GM19438 (cell line): ENCODE data around the gene MARCHF7.
A peak's percentile ranks its signal among the peaks of the same experiment; 100 is the strongest.
"Not testable (repeated sequence)": the region's sequence is repeated elsewhere in the genome, so short reads cannot be mapped to it uniquely, and the experiment has no call there.

Source experiments
- ATAC-seq: cut with Tn5 transposase; IDR thresholded peaks from one replicate; pipeline ENCODE4 v1.9.1; 2021; ENCODE audit warnings: low read depth; ENCODE audit not compliant: unreplicated experiment

MARCHF7 gene

GRCh38 chr2:159712143-159712928, at the start of gene MARCHF7:
Gene MARCHF7, plus strand, starts transcription at chr2:159712506. Its CDS starts 16,517 bp downstream, at chr2:159729023.
- ATAC-seq = peak; percentile 93

GRCh38 chr2:159667423-159667822, 44.9 kb upstream of the MARCHF7 start:
- ATAC-seq = not testable (repeated sequence)

GRCh38 chr2:159671047-159671446, 41.3 kb upstream of the MARCHF7 start:
- ATAC-seq = no peak

GRCh38 chr2:159677654-159678053, 34.7 kb upstream of the MARCHF7 start:
- ATAC-seq = no peak

- ATAC-seq = no peak
Measured at GRCh38 chr2:159680692-159681091, 31.6 kb upstream of the MARCHF7 start.

- ATAC-seq = no peak
Measured at GRCh38 chr2:159683817-159684216, 28.5 kb upstream of the MARCHF7 start.

- ATAC-seq = no peak
Measured at GRCh38 chr2:159684796-159685195, 27.5 kb upstream of the MARCHF7 start.

- ATAC-seq = no peak
Measured at GRCh38 chr2:159694500-159695040, 17.7 kb upstream of the MARCHF7 start.

- ATAC-seq = no peak
Measured at GRCh38 chr2:159695795-159696448, 16.4 kb upstream of the MARCHF7 start.

GRCh38 chr2:159703491-159703890, 8.8 kb upstream of the MARCHF7 start:
- ATAC-seq = no peak

- ATAC-seq = no peak
Measured at GRCh38 chr2:159706385-159706980, 5.8 kb upstream of the MARCHF7 start.

GRCh38 chr2:159708066-159708760, 4.1 kb upstream of the MARCHF7 start:
- no peak for ATAC-seq

GRCh38 chr2:159710601-159711180, 1.6 kb upstream of the MARCHF7 start:
- ATAC-seq = no peak

GRCh38 chr2:159711562-159712142, 654 bp upstream of the MARCHF7 start:
- no peak for ATAC-seq

GRCh38 chr2:159712929-159713420, 669 bp downstream of the MARCHF7 start:
- ATAC-seq = no peak

- no peak for ATAC-seq
Measured at GRCh38 chr2:159713631-159714246, 1.4 kb downstream of the MARCHF7 start.

GRCh38 chr2:159714247-159714930, 2.1 kb downstream of the MARCHF7 start:
- no peak for ATAC-seq

- no peak for ATAC-seq
Measured at GRCh38 chr2:159715451-159715850, 3.1 kb downstream of the MARCHF7 start.

- not testable (repeated sequence) for ATAC-seq
Measured at GRCh38 chr2:159716409-159716808, 4.1 kb downstream of the MARCHF7 start.
